Keratinocyte (primary cell): Measurements from ENCODE around the gene MSRB1. TPM values are rescaled to one million over a fixed set of nuclear protein-coding genes. Genes with fewer than 3 reads are reported as not detected.
A peak's percentile ranks its signal among the peaks of the same experiment; 100 is the strongest.

Source experiments
- DNase-seq: peaks from one replicate; pipeline ENCODE4 v3.0.0-alpha.2; 2011; ENCODE audit warnings: low read depth, missing footprints, low spot score
- FAIRE-seq: peaks from 2 replicates; lab custom pipeline; 2011; peaks lifted over from hg19 to GRCh38; lab: Jason Lieb, UNC
- H2AFZ ChIP-seq: 2 replicates; pipeline ENCODE4 v1.6.0; 2012; ENCODE audit warnings: low read length, control low read depth, inconsistent platforms; ENCODE audit not compliant: control insufficient read depth
- H3K27ac ChIP-seq: 2 replicates; pipeline ENCODE4 v1.5.1; 2011; ENCODE audit warnings: low read length; ENCODE audit not compliant: control insufficient read depth, insufficient read depth
- H3K27me3 ChIP-seq: 3 replicates; pipeline ENCODE4 v1.6.0; 2011; ENCODE audit warnings: low read length; ENCODE audit not compliant: control insufficient read depth, insufficient read depth; ENCODE audit errors: extremely low read depth
- H3K36me3 ChIP-seq, 2 experiments: 2 replicates in 1 of 2; 3 replicates in 1 of 2; pipeline ENCODE4 v1.5.1; 2011; ENCODE audit warnings: low read length in 2 of 2, mild to moderate bottlenecking in 1 of 2; ENCODE audit not compliant: control insufficient read depth in 2 of 2, insufficient read depth in 2 of 2; ENCODE audit errors: extremely low read depth in 1 of 2
- H3K4me1 ChIP-seq: 3 replicates; pipeline ENCODE4 v1.5.1; 2011; ENCODE audit warnings: low read length; ENCODE audit not compliant: control insufficient read depth, insufficient read depth; ENCODE audit errors: extremely low read depth
- H3K4me2 ChIP-seq: 3 replicates; pipeline ENCODE4 v1.6.0; 2011; ENCODE audit warnings: low read depth, low read length; ENCODE audit not compliant: control insufficient read depth, insufficient read depth; ENCODE audit errors: extremely low read depth
- H3K4me3 ChIP-seq, 3 experiments: fragments of 200-600 bp in 1 of 3; sonication (generic) in 1 of 3; 2 replicates in 2 of 3; 3 replicates in 1 of 3; pipeline ENCODE4 v1.5.1; 2011 to 2016; ENCODE audit warnings: low read length in 3 of 3, mild to moderate bottlenecking in 3 of 3, control low read depth in 2 of 3, inconsistent platforms in 1 of 3, low read depth in 1 of 3, mixed read lengths in 1 of 3, mixed run types in 1 of 3, moderate library complexity in 1 of 3; ENCODE audit not compliant: control insufficient read depth in 2 of 3, insufficient read depth in 2 of 3; ENCODE audit errors: extremely low read depth in 1 of 3
- H3K79me2 ChIP-seq: 2 replicates; pipeline ENCODE4 v1.6.0; 2012; ENCODE audit warnings: low read length; ENCODE audit not compliant: control insufficient read depth, insufficient read depth
- H3K9ac ChIP-seq: 3 replicates; pipeline ENCODE4 v1.6.0; 2011; ENCODE audit warnings: low read length; ENCODE audit not compliant: control insufficient read depth, insufficient read depth; ENCODE audit errors: extremely low read depth
- H3K9me1 ChIP-seq: 3 replicates; pipeline ENCODE4 v1.6.0; 2011; ENCODE audit warnings: low read length; ENCODE audit not compliant: control insufficient read depth, insufficient read depth; ENCODE audit errors: extremely low read depth
- H3K9me3 ChIP-seq: 2 replicates; pipeline ENCODE4 v1.5.1; 2012; ENCODE audit warnings: low read depth, low read length; ENCODE audit not compliant: control insufficient read depth
- H4K20me1 ChIP-seq: 3 replicates; pipeline ENCODE4 v1.6.0; 2011; ENCODE audit warnings: low read length; ENCODE audit not compliant: control insufficient read depth, insufficient read depth; ENCODE audit errors: extremely low read depth
- CTCF ChIP-seq, 3 experiments: IDR thresholded peaks in 1 of 3; conservative IDR thresholded peaks in 1 of 3; optimal IDR thresholded peaks in 1 of 3; 2 replicates in 2 of 3; 3 replicates in 1 of 3; pipeline versions ENCODE3 to v1.5.1; 2011; ENCODE audit warnings: low read length in 3 of 3, mild to moderate bottlenecking in 3 of 3, moderate library complexity in 2 of 3, control low read depth in 1 of 3, inconsistent platforms in 1 of 3; ENCODE audit not compliant: insufficient read depth in 2 of 3; ENCODE audit errors: extremely low read depth in 1 of 3
- EZH2 ChIP-seq: IDR thresholded peaks from one replicate; pipeline ENCODE4 v1.6.1; 2012; ENCODE audit warnings: inconsistent platforms, mild to moderate bottlenecking, low read length, moderate library complexity
- dilution Hi-C: fragments of 300-500 bp; cut with MboI; formaldehyde crosslinking; loops from one replicate; pipeline ENCODE4 v1.7.0; 2020; ENCODE audit warnings: low sequenced_read_pairs; ENCODE audit not compliant: extremely low pct_ligation_motif_present
- polyA plus RNA-seq, 5 experiments: library from polyadenylated mRNA; depleted of rRNA in 3 of 5; stranded (reverse) in 3 of 5; stranded (forward) in 1 of 5; unstranded in 1 of 5; fragments of >200 nt; gene quantifications; 1 replicate in 1 of 5; 2 replicates in 3 of 5; 3 replicates in 1 of 5; pipeline versions ENCODE4 v1.2.1 to v1.2.3, GENCODE V29; 2011 to 2012; ENCODE audit warnings: missing spikeins in 2 of 5, low read depth in 1 of 5, low replicate concordance in 1 of 5

The MSRB1 gene
- polyA plus RNA-seq, 1 donor (not counting 4 experiments of a cell fraction or from before 2014, with no cell fraction given), result 25.2 TPM

GRCh38 chr16:1968146-1968953, 25.4 kb upstream of the MSRB1 start:
- H3K9me1 ChIP-seq, result no peaks in the 10 kb centered on the region
- H4K20me1 ChIP-seq, result peaks cover 6% of the 10 kb centered on the region
- H3K4me2 ChIP-seq, result no peak overlapping the region
- no peaks in the 10 kb centered on the region for H3K27me3 ChIP-seq
- no peaks in the 10 kb centered on the region for H3K9me3 ChIP-seq
- dilution Hi-C loops, result no loop called here
- FAIRE-seq, result no peak
- no peak for DNase-seq
- H3K4me3 ChIP-seq, result no peak overlapping the region
- H3K4me1 ChIP-seq, result peaks cover 21% of the 10 kb centered on the region
- H3K9ac ChIP-seq, result no peak overlapping the region
- peaks cover 7 to 11% of the 10 kb centered on the region in 2 experiments for H3K36me3 ChIP-seq
- TF ChIP-seq CTCF (optimal IDR thresholded peaks at IDR 0.05 in 1 of 3, IDR thresholded peaks at IDR 0.05 in 1 of 3, conservative IDR thresholded peaks at IDR 0.05 in 1 of 3; ENCODE audit: extremely low read depth in 1 of 3, insufficient read depth in 2 of 3, low read length in 3 of 3), result no peak
- no peak for TF ChIP-seq EZH2
- H2AFZ ChIP-seq, result no peak overlapping the region
- H3K79me2 ChIP-seq, result peaks cover 47% of the 10 kb centered on the region
- H3K27ac ChIP-seq, result no peak overlapping the region

- Histone ChIP-seq H3K9me3 (no peaks in the 10 kb centered on the region), H3K9me1 (peaks cover 3% of the 10 kb centered on the region), H3K79me2 (peaks cover 49% of the 10 kb centered on the region), H3K36me3 (peaks cover 16 to 26% of the 10 kb centered on the region in 2 experiments), H3K27ac (peak within 1 kb of the TSS; percentile 88), H3K27me3 (no peaks in the 10 kb centered on the region), H2AFZ (no peak within 1 kb of the TSS), H4K20me1 (peaks cover 19% of the 10 kb centered on the region), H3K4me1 (peaks cover 28% of the 10 kb centered on the region), H3K4me2 (peak within 1 kb of the TSS; percentile 99), H3K9ac (peak within 1 kb of the TSS; percentile 85), H3K4me3 (peak within 1 kb of the TSS; percentile 69 to 85 (median 79))
- DNase-seq, result no peak
- no peak for FAIRE-seq
- dilution Hi-C loops, result no loop called here
- no peak for TF ChIP-seq EZH2
- no peak for TF ChIP-seq CTCF (optimal IDR thresholded peaks at IDR 0.05 in 1 of 3, IDR thresholded peaks at IDR 0.05 in 1 of 3, conservative IDR thresholded peaks at IDR 0.05 in 1 of 3; ENCODE audit: extremely low read depth in 1 of 3, insufficient read depth in 2 of 3, low read length in 3 of 3)
Measured at GRCh38 chr16:1966460-1966859, 23.5 kb upstream of the MSRB1 start, which contains the start of gene RNF151. RNF151 (plus strand) TSS chr16:1966856; CDS start chr16:1966882, 26 bp downstream.
